ENCODE measurements around the gene PTBP1. TPM values are rescaled to one million over a fixed set of nuclear protein-coding genes. Genes with fewer than 3 reads are reported as not detected.

The PTBP1 gene
- total and polyA plus RNA-seq, 2 donors (not counting 3 experiments of a cell fraction or from before 2014, with no cell fraction given) = 382 to 623 TPM

GRCh38 chr19:835210-835810, 38.1 kb downstream of the PTBP1 start:
- POLR2A ChIA-PET = no interaction called here

More at GRCh38 chr19:835210-835810, 38.1 kb downstream of the PTBP1 start:
- Histone ChIP-seq H3K36me3 (ENCODE audit: control insufficient read depth in 2 of 2, extremely low read depth in 1 of 2, insufficient read depth in 2 of 2, low read length in 2 of 2) (no peaks in the 10 kb centered on the region), H3K79me2 (ENCODE audit: control insufficient read depth, insufficient read depth, low read length) (no peaks in the 10 kb centered on the region), H3K27me3 (ENCODE audit: control insufficient read depth in 2 of 2, insufficient read depth in 2 of 2, low read length in 2 of 2) (no peaks in the 10 kb centered on the region), H3K9me1 (replicated peaks; ENCODE audit: control insufficient read depth, extremely low read depth, insufficient read depth, low read length) (no peaks in the 10 kb centered on the region), H3K9ac (replicated peaks; ENCODE audit: extremely low read depth, insufficient read depth, low read length) (no peak overlapping the region), H3K4me1 (ENCODE audit: control insufficient read depth, extremely low read depth, insufficient read depth, low read length) (no peaks in the 10 kb centered on the region), H3K9me3 (replicated peaks; ENCODE audit: control insufficient read depth, insufficient read depth, low read length) (no peaks in the 10 kb centered on the region), H3K27ac (ENCODE audit: insufficient read depth, low read depth, low read length) (no peak overlapping the region), H2AFZ (ENCODE audit: low read depth, low read length) (no peak overlapping the region), H3K4me2 (ENCODE audit: insufficient read depth, low read length) (no peak overlapping the region), H4K20me1 (replicated peaks; ENCODE audit: control insufficient read depth, extremely low read depth, insufficient read depth, low read length) (no peaks in the 10 kb centered on the region), H3K4me3 (replicated peaks in 1 of 3; ENCODE audit: insufficient read depth in 1 of 3, low read depth in 1 of 3, low read length in 3 of 3) (no peak overlapping the region)
- dilution Hi-C loops (cut with MboI; ENCODE audit: extremely low pct_ligation_motif_present, low sequenced_read_pairs) = no loop called here
- intact Hi-C loops (cut with micrococcal nuclease) = no loop called here
- BruUV-seq (replicated peaks) = no TSS peak
- no peak for DNase-seq (ENCODE audit: low read depth, low spot score)
- CTCF ChIA-PET = interaction anchor here (0.7 kb wide), 1 partner anchor 127 kb away, joined by 3 read pairs; no protein-coding TSS in a partner anchor
- FAIRE-seq = no peak
- no peak for TF ChIP-seq CTCF (IDR thresholded peaks at IDR 0.05; ENCODE audit: extremely low read depth in 1 of 2, insufficient read depth in 1 of 2, low read depth in 1 of 2, low read length in 2 of 2)

Measured in endothelial cell of umbilical vein (primary cell).